PC-9 (cell line): ENCODE measurements around the gene SLC38A10. TPM values are rescaled to one million over a fixed set of nuclear protein-coding genes. Genes with fewer than 3 reads are reported as not detected.

Experiments
- Bru-seq: library from RNA; stranded (reverse); fragments of 400-500 nt; gene quantifications from one replicate; lab custom pipeline; 2021; lab: Mats Ljungman, UMichigan
- BruChase-seq, 2 experiments: library from RNA; stranded (reverse); fragments of 400-500 nt; gene quantifications; one replicate each; lab custom pipeline; 2021; lab: Mats Ljungman, UMichigan
- BruUV-seq: library from RNA; stranded (reverse); fragments of 400-500 nt; replicated peaks from 2 replicates; lab custom pipeline; 2021; lab: Mats Ljungman, UMichigan
- CTCF ChIA-PET: fragments of 300-600 bp; sonication (Branson Sonifier 250); formaldehyde crosslinking; loops from one replicate; lab custom pipeline; 2022; ENCODE audit warnings: antibody characterized with exemption; lab: Charles Lee
- POLR2A ChIA-PET: fragments of 300-600 bp; sonication (Branson Sonifier 250); formaldehyde crosslinking; loops from one replicate; lab custom pipeline; 2022; ENCODE audit warnings: antibody characterized with exemption; ENCODE audit not compliant: unreplicated experiment; lab: Charles Lee
- DNase-seq, 2 experiments: peaks; one replicate each; pipeline versions ENCODE4 v3.0.0 to v3.0.0-alpha.2; 2015 to 2022; ENCODE audit warnings: mixed read lengths in 1 of 2
- H2AFZ ChIP-seq: fragments of 200-600 bp; sonication (generic); 2 replicates; pipeline ENCODE4 v1.8.1; 2017; ENCODE audit warnings: antibody characterized with exemption
- H3F3A ChIP-seq: fragments of 200-600 bp; sonication (generic); 2 replicates; pipeline ENCODE4 v1.8.1; 2017; ENCODE audit warnings: antibody characterized with exemption, mild to moderate bottlenecking, low read depth; ENCODE audit not compliant: insufficient read depth
- H3K27ac ChIP-seq: fragments of 200-600 bp; sonication (generic); 2 replicates; pipeline ENCODE4 v1.6.1; 2016; ENCODE audit warnings: mixed run types
- H3K27me3 ChIP-seq: fragments of 200-600 bp; sonication (generic); 2 replicates; pipeline ENCODE4 v1.6.1; 2016; ENCODE audit warnings: low read depth, mixed run types; ENCODE audit not compliant: insufficient read depth
- H3K36me3 ChIP-seq: fragments of 200-600 bp; sonication (generic); 2 replicates; pipeline ENCODE4 v1.6.1; 2016; ENCODE audit warnings: low read depth, mixed run types
- H3K4me1 ChIP-seq: fragments of 200-600 bp; sonication (generic); replicated peaks from 2 replicates; pipeline ENCODE4 v1.6.1; 2016; ENCODE audit warnings: mixed run types; ENCODE audit not compliant: insufficient read depth
- H3K4me2 ChIP-seq: fragments of 200-600 bp; sonication (generic); 2 replicates; pipeline ENCODE4 v1.6.1; 2017; ENCODE audit warnings: mixed run types
- H3K4me3 ChIP-seq: fragments of 200-600 bp; sonication (generic); 2 replicates; pipeline ENCODE4 v1.6.1; 2016; ENCODE audit warnings: mixed run types
- H3K79me2 ChIP-seq: fragments of 200-600 bp; sonication (generic); 2 replicates; pipeline ENCODE4 v1.6.1; 2017; ENCODE audit warnings: low read depth, mixed run types
- H3K9me2 ChIP-seq: fragments of 200-600 bp; sonication (generic); 2 replicates; pipeline ENCODE4 v1.8.1; 2017; ENCODE audit warnings: mild to moderate bottlenecking; ENCODE audit not compliant: insufficient read depth
- H3K9me3 ChIP-seq: fragments of 200-600 bp; sonication (generic); 2 replicates; pipeline ENCODE4 v1.8.1; 2016; ENCODE audit warnings: low read depth; ENCODE audit not compliant: insufficient read depth
- H4K20me1 ChIP-seq: fragments of 200-600 bp; sonication (generic); 2 replicates; pipeline ENCODE4 v1.8.1; 2017; ENCODE audit not compliant: insufficient read depth
- EZH2 ChIP-seq: fragments of 200-600 bp; sonication (generic); IDR thresholded peaks from 2 replicates; pipeline ENCODE4 v1.8.0; 2017; ENCODE audit warnings: antibody characterized with exemption, low read depth
- intact Hi-C: fragments of 100-400 bp; cut with micrococcal nuclease; formaldehyde crosslinking; loops from one replicate; pipeline ENCODE4 v1.10.0; 2022; ENCODE audit not compliant: unreplicated experiment
- long read RNA-seq: library from polyadenylated mRNA; stranded (forward); transcript quantifications from one replicate; pipeline ENCODE4 v2.0.0, GENCODE V29; 2022
- total RNA-seq: library from RNA; stranded (reverse); gene quantifications from 2 replicates; pipeline ENCODE4 v1.2.3, GENCODE V29; 2021
- TF ChIP-seq, protein P1 (sequence below): fragments of 200-600 bp; sonication (generic); conservative IDR thresholded peaks from 2 replicates; pipeline ENCODE4 v1.6.1; 2017; ENCODE audit warnings: mixed run types, antibody characterized with exemption, mild to moderate bottlenecking, moderate library complexity

SLC38A10 gene
- total RNA-seq (127 and 130 TPM in 2 replicates), Bru-seq, nascent RNA (percentile 71 among the genes with signal in this experiment), BruChase-seq, experiment 1, labeled RNA remaining after a 2-hour chase (percentile 78 among the genes with signal in this experiment), BruChase-seq, experiment 2, labeled RNA remaining after a 6-hour chase (percentile 82 among the genes with signal in this experiment)
- long read RNA-seq, full-length matches to known transcripts, result 76 of 137 reads
- long read RNA-seq, partial matches to known transcripts, result 22 of 137 reads
- long read RNA-seq, other reads (novel, unspliced or antisense), result 39 of 137 reads

DNA sequence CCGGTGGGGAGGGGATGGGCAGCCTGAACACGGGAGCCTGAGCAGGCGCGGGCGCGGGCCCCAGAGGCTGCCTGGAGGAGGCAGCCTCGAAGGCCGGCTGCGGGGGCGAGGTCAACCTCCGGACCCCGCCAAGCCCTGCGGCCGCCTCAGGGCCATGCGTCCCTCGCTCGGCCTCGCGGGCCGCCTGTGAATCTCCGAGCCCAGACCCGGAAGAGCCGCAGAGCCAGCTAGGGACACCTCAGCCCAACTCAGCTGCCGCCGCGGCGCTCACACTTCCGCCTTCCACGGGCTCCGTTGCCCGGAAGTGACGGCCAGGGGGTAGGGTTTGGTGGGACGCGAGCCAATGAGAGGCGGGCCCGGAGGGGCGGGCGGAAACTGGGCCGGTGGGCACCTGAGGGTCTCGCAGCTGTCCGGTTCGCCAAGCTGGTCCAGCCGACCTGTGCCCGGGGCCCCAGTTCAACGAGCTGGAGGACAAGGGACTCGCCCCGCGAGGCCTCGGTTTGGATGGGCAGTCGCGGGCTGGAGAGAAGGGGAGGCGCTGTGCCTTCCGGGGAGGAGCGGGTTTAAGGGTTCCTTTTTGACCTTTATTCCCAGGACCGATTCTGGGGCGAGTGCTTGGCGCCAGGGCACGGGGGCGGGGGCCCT lies at the start of gene SLC38A10:
Gene SLC38A10 (minus strand): TSS at position 277 of the 645 bp plus-strand sequence. CDS start 386 bp downstream, outside the sequence.
- intact Hi-C loops, result loop anchor here (1.0 kb wide), 1 partner anchor 99 kb away; no protein-coding TSS in a partner anchor
- POLR2A ChIA-PET, result interaction anchor here (0.6 to 0.7 kb wide), 2 partner anchors 84 to 1506 kb away, joined by 3 to 22 read pairs; no protein-coding TSS in a partner anchor
- H4K20me1 ChIP-seq, result peaks cover 9% of the 10 kb centered on the region
- H2AFZ ChIP-seq, result peak within 1 kb of the TSS; percentile 87
- peak within 1 kb of the TSS; percentile 56 for H3K27ac ChIP-seq
- no peaks in the 10 kb centered on the region for H3K27me3 ChIP-seq
- CTCF ChIA-PET, result interaction anchor here (0.6 to 0.8 kb wide), 2 partner anchors 11 to 70 kb away, joined by 3 to 28 read pairs; no protein-coding TSS in a partner anchor
- H3K4me3 ChIP-seq, result peak within 1 kb of the TSS; percentile 87
- no peaks in the 10 kb centered on the region for H3K36me3 ChIP-seq
- H3K9me3 ChIP-seq, result no peaks in the 10 kb centered on the region
- peak; percentile 68 to 93 for DNase-seq
- peaks cover 47% of the 10 kb centered on the region for H3K79me2 ChIP-seq
- H3F3A ChIP-seq, result peaks cover 8% of the 10 kb centered on the region; the same call in 1 of the 2 replicates
- peaks cover 12% of the 10 kb centered on the region; the same call in 1 of the 2 replicates for H3K4me1 ChIP-seq
- no TSS peak for BruUV-seq
- TF ChIP-seq, protein P1, sequence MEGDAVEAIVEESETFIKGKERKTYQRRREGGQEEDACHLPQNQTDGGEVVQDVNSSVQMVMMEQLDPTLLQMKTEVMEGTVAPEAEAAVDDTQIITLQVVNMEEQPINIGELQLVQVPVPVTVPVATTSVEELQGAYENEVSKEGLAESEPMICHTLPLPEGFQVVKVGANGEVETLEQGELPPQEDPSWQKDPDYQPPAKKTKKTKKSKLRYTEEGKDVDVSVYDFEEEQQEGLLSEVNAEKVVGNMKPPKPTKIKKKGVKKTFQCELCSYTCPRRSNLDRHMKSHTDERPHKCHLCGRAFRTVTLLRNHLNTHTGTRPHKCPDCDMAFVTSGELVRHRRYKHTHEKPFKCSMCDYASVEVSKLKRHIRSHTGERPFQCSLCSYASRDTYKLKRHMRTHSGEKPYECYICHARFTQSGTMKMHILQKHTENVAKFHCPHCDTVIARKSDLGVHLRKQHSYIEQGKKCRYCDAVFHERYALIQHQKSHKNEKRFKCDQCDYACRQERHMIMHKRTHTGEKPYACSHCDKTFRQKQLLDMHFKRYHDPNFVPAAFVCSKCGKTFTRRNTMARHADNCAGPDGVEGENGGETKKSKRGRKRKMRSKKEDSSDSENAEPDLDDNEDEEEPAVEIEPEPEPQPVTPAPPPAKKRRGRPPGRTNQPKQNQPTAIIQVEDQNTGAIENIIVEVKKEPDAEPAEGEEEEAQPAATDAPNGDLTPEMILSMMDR, result no peak
- no peak for TF ChIP-seq EZH2
- peak within 1 kb of the TSS; percentile 92 for H3K4me2 ChIP-seq
- H3K9me2 ChIP-seq, result no peaks in the 10 kb centered on the region

DNA sequence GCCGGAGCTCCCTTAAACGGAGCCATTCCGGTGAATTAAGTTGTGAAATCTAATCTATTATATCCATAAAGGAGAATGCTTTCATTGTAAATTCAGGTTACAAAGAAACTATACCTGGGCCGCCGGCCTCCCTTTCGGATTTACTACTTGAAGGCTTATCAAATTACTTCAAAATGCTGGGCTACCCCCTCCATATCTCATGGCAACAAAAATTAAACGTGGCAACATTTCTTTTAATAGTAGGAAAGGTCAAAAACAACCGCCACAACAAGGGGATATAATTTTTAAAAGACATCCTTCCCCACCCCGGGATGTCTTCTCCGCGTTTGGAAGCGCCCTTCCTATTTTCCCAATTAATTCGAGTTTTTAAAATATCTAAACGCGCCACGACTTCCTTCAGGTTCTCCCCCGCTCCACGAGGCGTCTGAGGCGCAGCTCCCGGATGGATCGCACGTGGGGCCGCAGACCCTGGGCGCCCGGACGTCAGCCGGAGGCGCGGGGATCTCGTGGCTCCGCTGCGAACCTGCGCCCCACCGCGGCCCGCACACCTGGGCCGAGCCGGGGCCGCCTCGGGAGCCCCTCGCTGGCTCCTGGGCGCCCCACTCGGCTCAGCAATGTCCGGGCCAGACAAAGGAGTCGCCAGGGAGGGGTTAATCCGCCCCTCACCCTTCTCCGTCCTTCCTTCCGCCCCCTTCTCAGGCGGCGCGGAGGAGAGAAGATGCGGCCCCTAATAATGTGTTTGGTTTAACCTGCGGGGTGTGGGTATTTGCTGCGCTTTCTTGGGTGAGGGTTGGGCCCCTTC lies 47.4 kb upstream of the SLC38A10 start:
- ChIA-PET CTCF (no interaction called here), POLR2A (no interaction called here)
- no TSS peak for BruUV-seq
- H4K20me1 ChIP-seq, result no peaks in the 10 kb centered on the region
- H3F3A ChIP-seq, result peaks cover 7% of the 10 kb centered on the region; the same call in 1 of the 2 replicates
- H3K79me2 ChIP-seq, result peaks cover 55% of the 10 kb centered on the region
- no peak for DNase-seq
- peak overlapping the region; percentile 92 for H3K4me3 ChIP-seq
- H3K27ac ChIP-seq, result peak overlapping the region; percentile 84
- H3K9me2 ChIP-seq, result no peaks in the 10 kb centered on the region
- H3K27me3 ChIP-seq, result no peaks in the 10 kb centered on the region
- peak overlapping the region; percentile 92 for H3K4me2 ChIP-seq
- TF ChIP-seq, protein P1, result no peak
- no peak for TF ChIP-seq EZH2
- no peaks in the 10 kb centered on the region for H3K9me3 ChIP-seq
- H3K36me3 ChIP-seq, result no peaks in the 10 kb centered on the region
- H3K4me1 ChIP-seq, result peaks cover 20% of the 10 kb centered on the region
- H2AFZ ChIP-seq, result no peak overlapping the region
- intact Hi-C loops, result no loop called here
